PC-9 (cell line): ENCODE results near the gene ITGA6. TPM values are rescaled to one million over a fixed set of nuclear protein-coding genes. Genes with fewer than 3 reads are reported as not detected.
A peak's percentile ranks its signal among the peaks of the same experiment; 100 is the strongest.

ENCODE experiments used
- BruUV-seq: library from RNA; stranded (reverse); fragments of 400-500 nt; replicated peaks from 2 replicates; lab custom pipeline; 2021; lab: Mats Ljungman, UMichigan
- CTCF ChIA-PET: fragments of 300-600 bp; sonication (Branson Sonifier 250); formaldehyde crosslinking; loops from one replicate; lab custom pipeline; 2022; ENCODE audit warnings: antibody characterized with exemption; lab: Charles Lee
- POLR2A ChIA-PET: fragments of 300-600 bp; sonication (Branson Sonifier 250); formaldehyde crosslinking; loops from one replicate; lab custom pipeline; 2022; ENCODE audit warnings: antibody characterized with exemption; ENCODE audit not compliant: unreplicated experiment; lab: Charles Lee
- DNase-seq, 2 experiments: peaks; one replicate each; pipeline versions ENCODE4 v3.0.0 to v3.0.0-alpha.2; 2015 to 2022; ENCODE audit warnings: mixed read lengths in 1 of 2
- H2AFZ ChIP-seq: fragments of 200-600 bp; sonication (generic); 2 replicates; pipeline ENCODE4 v1.8.1; 2017; ENCODE audit warnings: antibody characterized with exemption
- H3F3A ChIP-seq: fragments of 200-600 bp; sonication (generic); 2 replicates; pipeline ENCODE4 v1.8.1; 2017; ENCODE audit warnings: antibody characterized with exemption, mild to moderate bottlenecking, low read depth; ENCODE audit not compliant: insufficient read depth
- H3K27ac ChIP-seq: fragments of 200-600 bp; sonication (generic); 2 replicates; pipeline ENCODE4 v1.6.1; 2016; ENCODE audit warnings: mixed run types
- H3K27me3 ChIP-seq: fragments of 200-600 bp; sonication (generic); 2 replicates; pipeline ENCODE4 v1.6.1; 2016; ENCODE audit warnings: low read depth, mixed run types; ENCODE audit not compliant: insufficient read depth
- H3K36me3 ChIP-seq: fragments of 200-600 bp; sonication (generic); 2 replicates; pipeline ENCODE4 v1.6.1; 2016; ENCODE audit warnings: low read depth, mixed run types
- H3K4me1 ChIP-seq: fragments of 200-600 bp; sonication (generic); replicated peaks from 2 replicates; pipeline ENCODE4 v1.6.1; 2016; ENCODE audit warnings: mixed run types; ENCODE audit not compliant: insufficient read depth
- H3K4me2 ChIP-seq: fragments of 200-600 bp; sonication (generic); 2 replicates; pipeline ENCODE4 v1.6.1; 2017; ENCODE audit warnings: mixed run types
- H3K4me3 ChIP-seq: fragments of 200-600 bp; sonication (generic); 2 replicates; pipeline ENCODE4 v1.6.1; 2016; ENCODE audit warnings: mixed run types
- H3K79me2 ChIP-seq: fragments of 200-600 bp; sonication (generic); 2 replicates; pipeline ENCODE4 v1.6.1; 2017; ENCODE audit warnings: low read depth, mixed run types
- H3K9me2 ChIP-seq: fragments of 200-600 bp; sonication (generic); 2 replicates; pipeline ENCODE4 v1.8.1; 2017; ENCODE audit warnings: mild to moderate bottlenecking; ENCODE audit not compliant: insufficient read depth
- H3K9me3 ChIP-seq: fragments of 200-600 bp; sonication (generic); 2 replicates; pipeline ENCODE4 v1.8.1; 2016; ENCODE audit warnings: low read depth; ENCODE audit not compliant: insufficient read depth
- H4K20me1 ChIP-seq: fragments of 200-600 bp; sonication (generic); 2 replicates; pipeline ENCODE4 v1.8.1; 2017; ENCODE audit not compliant: insufficient read depth
- EZH2 ChIP-seq: fragments of 200-600 bp; sonication (generic); IDR thresholded peaks from 2 replicates; pipeline ENCODE4 v1.8.0; 2017; ENCODE audit warnings: antibody characterized with exemption, low read depth
- intact Hi-C: fragments of 100-400 bp; cut with micrococcal nuclease; formaldehyde crosslinking; loops from one replicate; pipeline ENCODE4 v1.10.0; 2022; ENCODE audit not compliant: unreplicated experiment
- total RNA-seq: library from RNA; stranded (reverse); gene quantifications from 2 replicates; pipeline ENCODE4 v1.2.3, GENCODE V29; 2021
- TF ChIP-seq, protein P1 (sequence below): fragments of 200-600 bp; sonication (generic); conservative IDR thresholded peaks from 2 replicates; pipeline ENCODE4 v1.6.1; 2017; ENCODE audit warnings: mixed run types, antibody characterized with exemption, mild to moderate bottlenecking, moderate library complexity

ITGA6 gene
- total RNA-seq, 1 experiment from 2014 or later, result 213 TPM

DNA sequence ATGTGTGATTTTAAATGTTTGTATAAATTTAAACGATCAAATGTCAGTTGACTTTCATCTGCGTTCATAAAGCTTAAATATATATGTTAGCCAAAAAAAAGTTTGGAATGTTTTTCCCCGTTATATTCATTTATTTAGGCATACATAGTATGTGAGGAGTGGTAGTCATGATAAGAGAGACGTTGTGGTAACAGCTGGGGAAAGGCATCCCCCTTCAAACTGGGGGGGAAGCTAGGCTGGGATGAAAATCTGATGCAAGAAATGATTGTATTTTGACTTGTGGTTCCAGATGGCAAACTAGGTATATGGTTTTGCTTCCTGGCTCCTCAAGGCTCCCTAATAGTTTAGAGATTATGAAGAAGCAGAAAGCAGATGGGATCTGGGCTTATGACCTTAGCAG is 30.1 kb downstream of the ITGA6 start:
- POLR2A ChIA-PET, result interaction anchor here (0.6 kb wide), 1 partner anchor 131 kb away, joined by 3 read pairs; no protein-coding TSS in a partner anchor
- Histone ChIP-seq H2AFZ (no peak overlapping the region), H3F3A (peaks cover 58% of the 10 kb centered on the region; the same call in 1 of the 2 replicates), H4K20me1 (no peaks in the 10 kb centered on the region), H3K27ac (no peak overlapping the region), H3K79me2 (peaks cover 89% of the 10 kb centered on the region), H3K36me3 (no peaks in the 10 kb centered on the region), H3K27me3 (no peaks in the 10 kb centered on the region), H3K4me1 (peaks cover 73% of the 10 kb centered on the region), H3K4me3 (no peak overlapping the region), H3K9me2 (no peaks in the 10 kb centered on the region), H3K4me2 (no peak overlapping the region), H3K9me3 (no peaks in the 10 kb centered on the region)
- intact Hi-C loops, result no loop called here
- TF ChIP-seq, protein P1, sequence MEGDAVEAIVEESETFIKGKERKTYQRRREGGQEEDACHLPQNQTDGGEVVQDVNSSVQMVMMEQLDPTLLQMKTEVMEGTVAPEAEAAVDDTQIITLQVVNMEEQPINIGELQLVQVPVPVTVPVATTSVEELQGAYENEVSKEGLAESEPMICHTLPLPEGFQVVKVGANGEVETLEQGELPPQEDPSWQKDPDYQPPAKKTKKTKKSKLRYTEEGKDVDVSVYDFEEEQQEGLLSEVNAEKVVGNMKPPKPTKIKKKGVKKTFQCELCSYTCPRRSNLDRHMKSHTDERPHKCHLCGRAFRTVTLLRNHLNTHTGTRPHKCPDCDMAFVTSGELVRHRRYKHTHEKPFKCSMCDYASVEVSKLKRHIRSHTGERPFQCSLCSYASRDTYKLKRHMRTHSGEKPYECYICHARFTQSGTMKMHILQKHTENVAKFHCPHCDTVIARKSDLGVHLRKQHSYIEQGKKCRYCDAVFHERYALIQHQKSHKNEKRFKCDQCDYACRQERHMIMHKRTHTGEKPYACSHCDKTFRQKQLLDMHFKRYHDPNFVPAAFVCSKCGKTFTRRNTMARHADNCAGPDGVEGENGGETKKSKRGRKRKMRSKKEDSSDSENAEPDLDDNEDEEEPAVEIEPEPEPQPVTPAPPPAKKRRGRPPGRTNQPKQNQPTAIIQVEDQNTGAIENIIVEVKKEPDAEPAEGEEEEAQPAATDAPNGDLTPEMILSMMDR, result no peak
- TF ChIP-seq EZH2, result no peak
- no TSS peak for BruUV-seq
- CTCF ChIA-PET, result interaction anchor here (0.6 kb wide), 2 partner anchors 29 to 355 kb away, joined by 3 to 5 read pairs; partner anchors contain the start of gene DLX2
- DNase-seq, result no peak

DNA sequence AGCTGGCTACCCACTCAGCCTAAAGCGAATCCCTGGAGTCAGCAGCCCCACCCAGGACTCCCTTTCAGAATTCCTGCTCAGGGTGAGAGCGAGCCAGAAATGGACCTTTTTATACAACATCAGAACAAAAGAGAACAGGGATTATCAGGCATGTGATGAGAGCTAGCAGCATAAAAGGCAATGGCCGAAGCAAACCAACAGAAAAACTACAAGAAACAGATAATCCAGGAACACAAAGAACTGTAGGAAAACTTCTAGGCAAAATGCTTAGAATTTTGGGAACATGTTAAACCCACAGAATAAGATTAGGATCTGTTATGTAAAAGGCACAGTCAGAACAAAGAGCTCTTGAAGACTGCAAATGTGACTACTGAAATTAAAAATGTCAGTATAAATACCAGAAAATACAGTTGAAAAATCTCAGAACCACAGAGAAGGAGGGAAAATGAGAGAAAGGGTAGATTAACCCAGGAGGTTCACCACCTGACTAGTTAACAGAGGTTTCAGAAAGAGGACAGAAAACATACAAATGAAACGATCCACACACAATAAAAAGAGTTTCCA is 31.3 kb downstream of the ITGA6 start:
- no peaks in the 10 kb centered on the region for H3K27me3 ChIP-seq
- no peaks in the 10 kb centered on the region for H4K20me1 ChIP-seq
- no peak overlapping the region for H2AFZ ChIP-seq
- no peaks in the 10 kb centered on the region for H3K9me3 ChIP-seq
- peaks cover 73% of the 10 kb centered on the region for H3K4me1 ChIP-seq
- BruUV-seq, result no TSS peak
- peaks cover 88% of the 10 kb centered on the region for H3K79me2 ChIP-seq
- H3K4me3 ChIP-seq, result no peak overlapping the region
- POLR2A ChIA-PET, result interaction anchor here (0.6 to 0.7 kb wide), 2 partner anchors 10 to 18 kb away, joined by 4 read pairs; no protein-coding TSS in a partner anchor
- TF ChIP-seq EZH2, result no peak
- TF ChIP-seq, protein P1, result no peak
- no peak for DNase-seq
- no peaks in the 10 kb centered on the region for H3K36me3 ChIP-seq
- H3K27ac ChIP-seq, result no peak overlapping the region
- H3K9me2 ChIP-seq, result no peaks in the 10 kb centered on the region
- peaks cover 66% of the 10 kb centered on the region for H3F3A ChIP-seq
- intact Hi-C loops, result no loop called here
- H3K4me2 ChIP-seq, result no peak overlapping the region
- CTCF ChIA-PET, result interaction anchor here (0.5 to 1.2 kb wide), 8 partner anchors 8 to 330 kb away, joined by 3 to 8 read pairs (median 5); no protein-coding TSS in a partner anchor

- TF ChIP-seq, protein P1, result no peak
- Histone ChIP-seq H3K4me3 (no peak overlapping the region), H3K27me3 (no peaks in the 10 kb centered on the region), H3F3A (peaks cover 64% of the 10 kb centered on the region), H3K79me2 (peaks cover 89% of the 10 kb centered on the region), H3K4me2 (peak overlapping the region; percentile 6; the same call in 1 of the 2 replicates), H3K4me1 (peaks cover 71% of the 10 kb centered on the region), H3K9me2 (no peaks in the 10 kb centered on the region), H2AFZ (no peak overlapping the region), H3K9me3 (no peaks in the 10 kb centered on the region), H3K27ac (peak overlapping the region; percentile 4), H4K20me1 (no peaks in the 10 kb centered on the region), H3K36me3 (no peaks in the 10 kb centered on the region)
- POLR2A ChIA-PET, result interaction anchor here (0.5 to 0.9 kb wide), 8 partner anchors 26 to 1830 kb away, joined by 3 to 5 read pairs (median 3); no protein-coding TSS in a partner anchor
- peak in 1 of 2 experiments; percentile 62 for DNase-seq
- BruUV-seq, result no TSS peak
- CTCF ChIA-PET, result interaction anchor here (0.5 to 5.7 kb wide), 21 partner anchors 15 to 1374 kb away, joined by 3 to 88 read pairs (median 9); partner anchors contain the start of gene ITGA6
- intact Hi-C loops, result loop anchor here (10.0 kb wide), 2 partner anchors 496 to 886 kb away; no protein-coding TSS in a partner anchor
These were observed 33.4 kb downstream of the ITGA6 start for GRCh38 chr2:172460780-172461201.
